ENCODE data around the gene UCKL1. TPM values are rescaled to one million over a fixed set of nuclear protein-coding genes. Genes with fewer than 3 reads are reported as not detected.

Gene UCKL1
- total and polyA plus RNA-seq, 7 experiments from 2014 or later: 20.5 to 49.0 (median 44.8) TPM

- Histone ChIP-seq H3K27me3 (ENCODE audit: control insufficient read depth in 2 of 2, insufficient read depth in 2 of 2, low read length in 2 of 2) (no peaks in the 10 kb centered on the region), H3K27ac (ENCODE audit: low read depth, low read length) (no peak overlapping the region), H3K36me3 (ENCODE audit: control insufficient read depth in 2 of 3, insufficient read depth in 3 of 3, low read length in 3 of 3) (peaks cover 14 to 51% (median 17%) of the 10 kb centered on the region in 3 experiments), H3K4me1 (ENCODE audit: control insufficient read depth in 2 of 2, insufficient read depth in 2 of 2, low read length in 2 of 2) (peaks cover 28 to 34% of the 10 kb centered on the region in 2 donors), H3K9me3 (ENCODE audit: control insufficient read depth in 2 of 3, low read length in 3 of 3) (no peaks in the 10 kb centered on the region), H3K4me3 (ENCODE audit: low read length) (no peak overlapping the region)
- DNase-seq: no peak
- ATAC-seq: no peak
- Mint-ChIP-seq H3K4me1 (peaks cover 34 to 58% (median 48%) of the 10 kb centered on the region in 7 donors), H3K9me3 (peaks cover 0 to 5% (median 0%) of the 10 kb centered on the region in 11 donors), H3K4me3 (peak overlapping the region; percentile 48 to 97 (median 85)), H3K27ac (peak overlapping the region in 7 of 9 donors; percentile 57 to 91 (median 71)), H3K27me3 (no peaks in the 10 kb centered on the region), H3K36me3 (peaks cover 9 to 29% (median 22%) of the 10 kb centered on the region in 5 donors)
- ChIA-PET POLR2A (interaction anchor here (0.7 to 1.3 kb wide), 4 partner anchors 12 to 289 kb away, joined by 3 read pairs; partner anchors contain the start of gene UCKL1), CTCF (interaction anchor here (1.6 kb wide), 1 partner anchor 9 kb away, joined by 5 read pairs; no protein-coding TSS in a partner anchor)
- intact Hi-C loops (cut with micrococcal nuclease): loop anchor here in 1 of 2 donors (5.0 kb wide), 1 partner anchor 346 kb away; no protein-coding TSS in a partner anchor
Observed at GRCh38 chr20:63982937-63983336, 26.7 kb upstream of the UCKL1 start.

GRCh38 chr20:63980806-63981728, 24.9 kb upstream of the UCKL1 start, which contains the start of gene PRPF6:
Gene PRPF6, plus strand, starts transcription at chr20:63981132. Its CDS starts 114 bp downstream, at chr20:63981246.
- Histone ChIP-seq H3K27me3 (ENCODE audit: control insufficient read depth in 2 of 2, insufficient read depth in 2 of 2, low read length in 2 of 2) (no peaks in the 10 kb centered on the region), H3K4me1 (ENCODE audit: control insufficient read depth in 2 of 2, insufficient read depth in 2 of 2, low read length in 2 of 2) (peaks cover 34 to 47% of the 10 kb centered on the region in 2 donors), H3K9me3 (ENCODE audit: control insufficient read depth in 2 of 3, low read length in 3 of 3) (no peaks in the 10 kb centered on the region), H3K27ac (ENCODE audit: low read depth, low read length) (peak within 1 kb of the TSS; percentile 95), H3K36me3 (ENCODE audit: control insufficient read depth in 2 of 3, insufficient read depth in 3 of 3, low read length in 3 of 3) (peaks cover 14 to 36% (median 17%) of the 10 kb centered on the region in 3 experiments), H3K4me3 (ENCODE audit: low read length) (peak within 1 kb of the TSS; percentile 78)
- H3K4me3 Mint-ChIP-seq: peak within 1 kb of the TSS; percentile 88 to 97 (median 95)
- DNase-seq (peak; percentile 89 to 95 (median 92)), ATAC-seq (peak; percentile 85)
- POLR2A ChIA-PET: interaction anchor here (0.6 to 2.5 kb wide), 28 partner anchors 13 to 459 kb away, joined by 3 to 37 read pairs (median 4); partner anchors contain the start of genes DNAJC5, GMEB2, LIME1 and RGS19
- CTCF ChIA-PET: interaction anchor here (0.8 to 2.3 kb wide), 16 partner anchors 8 to 273 kb away, joined by 3 to 27 read pairs (median 5); partner anchors contain the start of genes ARFRP1 and ZGPAT
- intact Hi-C loops (cut with micrococcal nuclease): loop anchor here (1.0 to 5.0 kb wide), 14 partner anchors 25 to 461 kb away; partner anchors contain the start of genes RTEL1 (in 2 of the 2), TCEA2 (in 2 of the 2), TPD52L2 (in 2 of the 2) and UCKL1 (in 2 of the 2)
- H3K9me3 Mint-ChIP-seq: peaks cover 0 to 5% (median 0%) of the 10 kb centered on the region in 11 donors
- H3K27me3 Mint-ChIP-seq: no peaks in the 10 kb centered on the region
- H3K27ac Mint-ChIP-seq: peak within 1 kb of the TSS; percentile 87 to 99 (median 96)
- H3K36me3 Mint-ChIP-seq: peaks cover 9 to 33% (median 24%) of the 10 kb centered on the region in 5 donors
- peaks cover 53 to 77% (median 65%) of the 10 kb centered on the region in 7 donors for H3K4me1 Mint-ChIP-seq

GRCh38 chr20:63980317-63980805, 24.1 kb upstream of the UCKL1 start:
- H3K4me3 Mint-ChIP-seq: peak overlapping the region; percentile 88 to 97 (median 95)
- peak in 6 of 9 donors; percentile 23 to 44 (median 43) for DNase-seq
- CTCF ChIA-PET: interaction anchor here (0.8 to 2.3 kb wide), 16 partner anchors 11 to 272 kb away, joined by 3 to 27 read pairs (median 4); partner anchors contain the start of genes ARFRP1 and ZGPAT
- POLR2A ChIA-PET: interaction anchor here (0.6 to 2.5 kb wide), 27 partner anchors 12 to 460 kb away, joined by 3 to 37 read pairs (median 4); partner anchors contain the start of genes DNAJC5, GMEB2, LIME1 and PPDPF
- H3K27ac Mint-ChIP-seq: peak overlapping the region; percentile 87 to 99 (median 96)
- peak overlapping the region; percentile 95 for H3K27ac ChIP-seq (ENCODE audit: low read depth, low read length)
- H3K4me1 ChIP-seq (ENCODE audit: control insufficient read depth in 2 of 2, insufficient read depth in 2 of 2, low read length in 2 of 2): peaks cover 34 to 47% of the 10 kb centered on the region in 2 donors
- H3K27me3 Mint-ChIP-seq: no peaks in the 10 kb centered on the region
- H3K27me3 ChIP-seq (ENCODE audit: control insufficient read depth in 2 of 2, insufficient read depth in 2 of 2, low read length in 2 of 2): no peaks in the 10 kb centered on the region
- intact Hi-C loops (cut with micrococcal nuclease): loop anchor here (1.0 to 5.0 kb wide), 9 partner anchors 24 to 460 kb away; partner anchors contain the start of genes PPDPF (in 1 of the 2) and UCKL1 (in 1 of the 2)
- ATAC-seq: peak; percentile 42
- peaks cover 4 to 30% (median 20%) of the 10 kb centered on the region in 5 donors for H3K36me3 Mint-ChIP-seq
- peaks cover 10 to 32% (median 15%) of the 10 kb centered on the region in 3 experiments for H3K36me3 ChIP-seq (ENCODE audit: control insufficient read depth in 2 of 3, insufficient read depth in 3 of 3, low read length in 3 of 3)
- peak overlapping the region; percentile 78 for H3K4me3 ChIP-seq (ENCODE audit: low read length)
- H3K9me3 ChIP-seq (ENCODE audit: control insufficient read depth in 2 of 3, low read length in 3 of 3): no peaks in the 10 kb centered on the region
- H3K4me1 Mint-ChIP-seq: peaks cover 58 to 77% (median 68%) of the 10 kb centered on the region in 7 donors
- peaks cover 0 to 5% (median 0%) of the 10 kb centered on the region in 11 donors for H3K9me3 Mint-ChIP-seq

- Mint-ChIP-seq H3K4me1 (peaks cover 60 to 75% (median 69%) of the 10 kb centered on the region in 7 donors), H3K9me3 (peaks cover 0 to 5% (median 0%) of the 10 kb centered on the region in 11 donors), H3K27me3 (no peaks in the 10 kb centered on the region), H3K27ac (peak within 1 kb of the TSS; percentile 87 to 99 (median 96)), H3K4me3 (peak within 1 kb of the TSS; percentile 88 to 97 (median 95)), H3K36me3 (peaks cover 4 to 30% (median 18%) of the 10 kb centered on the region in 5 donors)
- ATAC-seq (peak; percentile 40), DNase-seq (peak; percentile 42 to 83 (median 65))
- H3K27me3 ChIP-seq (ENCODE audit: control insufficient read depth in 2 of 2, insufficient read depth in 2 of 2, low read length in 2 of 2): no peaks in the 10 kb centered on the region
- intact Hi-C loops (cut with micrococcal nuclease): loop anchor here (1.0 to 5.0 kb wide), 12 partner anchors 23 to 459 kb away; partner anchors contain the start of genes LIME1 (in 1 of the 2), PPDPF (in 1 of the 2), SLC2A4RG (in 1 of the 2) and UCKL1 (in 1 of the 2)
- peaks cover 34 to 47% of the 10 kb centered on the region in 2 donors for H3K4me1 ChIP-seq (ENCODE audit: control insufficient read depth in 2 of 2, insufficient read depth in 2 of 2, low read length in 2 of 2)
- H3K36me3 ChIP-seq (ENCODE audit: control insufficient read depth in 2 of 3, insufficient read depth in 3 of 3, low read length in 3 of 3): peaks cover 4 to 32% (median 8%) of the 10 kb centered on the region in 3 experiments
- peak within 1 kb of the TSS; percentile 95 for H3K27ac ChIP-seq (ENCODE audit: low read depth, low read length)
- H3K4me3 ChIP-seq (ENCODE audit: low read length): peak within 1 kb of the TSS; percentile 78
- H3K9me3 ChIP-seq (ENCODE audit: control insufficient read depth in 2 of 3, low read length in 3 of 3): no peaks in the 10 kb centered on the region
- ChIA-PET POLR2A (interaction anchor here (0.6 to 2.5 kb wide), 25 partner anchors 12 to 1855 kb away, joined by 3 to 37 read pairs (median 4); partner anchors contain the start of genes DNAJC5, LIME1, OPRL1 and PPDPF), CTCF (interaction anchor here (0.7 to 2.3 kb wide), 13 partner anchors 11 to 190 kb away, joined by 3 to 27 read pairs (median 4); no protein-coding TSS in a partner anchor)
Observed at GRCh38 chr20:63979557-63980316, 23.5 kb upstream of the UCKL1 start, which contains the start of gene SAMD10. Gene SAMD10, minus strand, starts transcription at chr20:63979642. Its CDS starts 175 bp downstream, at chr20:63979467.

- Mint-ChIP-seq H3K27ac (peak overlapping the region in 2 of 9 donors; percentile 38 to 91), H3K36me3 (peaks cover 0 to 27% (median 14%) of the 10 kb centered on the region in 5 donors)
Observed at GRCh38 chr20:63979229-63979556, 23.0 kb upstream of the UCKL1 start.

More at GRCh38 chr20:63979229-63979556, 23.0 kb upstream of the UCKL1 start:
- peaks cover 58 to 72% (median 67%) of the 10 kb centered on the region in 7 donors for H3K4me1 Mint-ChIP-seq
- intact Hi-C loops (cut with micrococcal nuclease): loop anchor here (1.0 to 5.0 kb wide), 3 partner anchors 33 to 242 kb away; partner anchors contain the start of genes LIME1 (in 1 of the 2) and SLC2A4RG (in 1 of the 2)
- H3K27ac ChIP-seq (ENCODE audit: low read depth, low read length): peak overlapping the region; percentile 78
- no peaks in the 10 kb centered on the region for H3K27me3 ChIP-seq (ENCODE audit: control insufficient read depth in 2 of 2, insufficient read depth in 2 of 2, low read length in 2 of 2)
- CTCF ChIA-PET: interaction anchor here (0.7 to 2.3 kb wide), 4 partner anchors 10 to 85 kb away, joined by 3 to 27 read pairs (median 4); no protein-coding TSS in a partner anchor
- H3K36me3 ChIP-seq (ENCODE audit: control insufficient read depth in 2 of 3, insufficient read depth in 3 of 3, low read length in 3 of 3): peaks cover 0 to 31% (median 5%) of the 10 kb centered on the region in 3 experiments
- H3K4me3 ChIP-seq (ENCODE audit: low read length): peak overlapping the region; percentile 65
- peaks cover 0 to 5% (median 0%) of the 10 kb centered on the region in 11 donors for H3K9me3 Mint-ChIP-seq
- H3K4me1 ChIP-seq (ENCODE audit: control insufficient read depth in 2 of 2, insufficient read depth in 2 of 2, low read length in 2 of 2): peaks cover 34 to 49% of the 10 kb centered on the region in 2 donors
- H3K27me3 Mint-ChIP-seq: no peaks in the 10 kb centered on the region
- H3K4me3 Mint-ChIP-seq: peak overlapping the region; percentile 49 to 96 (median 82)
- no peak for ATAC-seq
- POLR2A ChIA-PET: interaction anchor here (0.6 to 2.5 kb wide), 13 partner anchors 22 to 1854 kb away, joined by 3 to 37 read pairs (median 7); partner anchors contain the start of genes LIME1, OPRL1, RGS19 and TPD52L2
- no peak for DNase-seq
- no peaks in the 10 kb centered on the region for H3K9me3 ChIP-seq (ENCODE audit: control insufficient read depth in 2 of 3, low read length in 3 of 3)
